ENCODE results near the gene OSTM1.

DNA sequence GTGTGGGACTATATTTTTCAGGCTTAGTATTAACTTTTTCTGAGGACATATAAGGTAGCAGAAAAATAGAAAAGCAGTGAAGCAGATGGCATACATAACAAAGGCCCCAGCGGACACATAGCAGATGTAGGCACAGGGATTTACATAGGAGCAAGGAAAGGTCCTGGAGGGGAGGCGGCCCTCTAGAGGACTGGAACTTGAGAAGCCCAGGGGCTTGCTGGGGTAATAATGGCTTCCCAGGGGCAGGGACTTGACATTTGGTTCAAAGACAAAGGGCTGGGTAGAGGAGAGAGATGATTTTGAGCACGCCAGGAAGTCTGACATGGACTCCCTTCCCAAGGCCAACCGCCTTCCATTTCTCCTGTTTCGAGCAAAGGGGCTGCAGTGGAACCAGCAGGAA is 31.7 kb upstream of the OSTM1 start:
- TF ChIP-seq CTCF (conservative IDR thresholded peaks at IDR 0.05; ENCODE audit: low read depth, low read length), result no peak
- no peak for TF ChIP-seq EZH2 (IDR thresholded peaks at IDR 0.05; ENCODE audit: borderline replicate concordance, low read depth, low read length, poor library complexity, severe bottlenecking)

Data from A673 (cell line).